Subcutaneous abdominal adipose tissue (tissue), 5 donors: ENCODE results near the gene THBS2.
"Not testable (repeated sequence)": the region's sequence is repeated elsewhere in the genome, so short reads cannot be mapped to it uniquely, and the experiment has no call there.

Experiments
- H3K27ac ChIP-seq: one replicate; pipeline ENCODE4 v1.7.0; 2013; ENCODE audit warnings: low read depth, mild to moderate bottlenecking, inconsistent platforms, low read length, moderate library complexity
- H3K27me3 ChIP-seq, 5 donors: one replicate each; pipeline ENCODE4 v1.7.0; 2013; ENCODE audit warnings: low read length in 5 of 5, inconsistent platforms in 1 of 5; ENCODE audit not compliant: control insufficient read depth in 5 of 5, insufficient read depth in 4 of 5
- H3K36me3 ChIP-seq, 5 donors: one replicate each; pipeline ENCODE4 v1.7.0; 2013; ENCODE audit warnings: low read length in 5 of 5; ENCODE audit not compliant: control insufficient read depth in 5 of 5, insufficient read depth in 5 of 5
- H3K4me1 ChIP-seq, 5 donors: one replicate each; pipeline ENCODE4 v1.7.0; 2013; ENCODE audit warnings: low read length in 5 of 5, mild to moderate bottlenecking in 3 of 5, moderate library complexity in 1 of 5; ENCODE audit not compliant: control insufficient read depth in 5 of 5, insufficient read depth in 5 of 5
- H3K4me3 ChIP-seq, 5 donors: one replicate each; pipeline ENCODE4 v1.7.0; 2013; ENCODE audit warnings: low read length in 5 of 5, low read depth in 1 of 5
- H3K9ac ChIP-seq, 5 donors: one replicate each; pipeline ENCODE4 v1.7.0; 2013; ENCODE audit warnings: low read length in 5 of 5, mild to moderate bottlenecking in 4 of 5, moderate library complexity in 3 of 5
- H3K9me3 ChIP-seq, 5 donors: one replicate each; pipeline ENCODE4 v1.7.0; 2013; ENCODE audit warnings: low read length in 5 of 5; ENCODE audit not compliant: control insufficient read depth in 5 of 5
- donor health status: healthy.
- donor health status: healthy.
- donor health status: healthy.
- donor health status: healthy.
- donor health status: healthy.

Gene THBS2

GRCh38 chr6:169253337-169254238, at the start of gene THBS2:
THBS2 (minus strand) TSS chr6:169253846; CDS start chr6:169250784, 3,062 bp downstream.
- Histone ChIP-seq H3K27me3 (peaks cover 19 to 51% (median 26%) of the 10 kb centered on the region in 5 donors), H3K27ac (peak within 1 kb of the TSS; percentile 52), H3K4me3 (peak within 1 kb of the TSS; percentile 43 to 66 (median 57)), H3K9me3 (peaks cover 0 to 4% (median 0%) of the 10 kb centered on the region in 5 donors), H3K9ac (peak within 1 kb of the TSS in 1 of 5 donors; percentile 2), H3K4me1 (peaks cover 0 to 17% (median 15%) of the 10 kb centered on the region in 5 donors), H3K36me3 (peaks cover 0 to 3% (median under 1%) of the 10 kb centered on the region in 5 donors)

GRCh38 chr6:169302716-169303115, 49.1 kb upstream of the THBS2 start:
- H3K27ac ChIP-seq, result no peak overlapping the region
- H3K27me3 ChIP-seq, result no peaks in the 10 kb centered on the region
- H3K36me3 ChIP-seq, result no peaks in the 10 kb centered on the region
- peaks cover 0 to 3% (median 0%) of the 10 kb centered on the region in 5 donors for H3K9me3 ChIP-seq
- H3K4me1 ChIP-seq, result no peaks in the 10 kb centered on the region
- no peak overlapping the region for H3K9ac ChIP-seq
- no peak overlapping the region for H3K4me3 ChIP-seq

GRCh38 chr6:169302255-169302654, 48.6 kb upstream of the THBS2 start:
- H3K27ac ChIP-seq, result no peak overlapping the region
- H3K4me3 ChIP-seq, result no peak overlapping the region
- no peak overlapping the region for H3K9ac ChIP-seq
- peaks cover 0 to 3% (median 0%) of the 10 kb centered on the region in 5 donors for H3K9me3 ChIP-seq
- H3K4me1 ChIP-seq, result no peaks in the 10 kb centered on the region
- H3K27me3 ChIP-seq, result no peaks in the 10 kb centered on the region
- H3K36me3 ChIP-seq, result no peaks in the 10 kb centered on the region

GRCh38 chr6:169300916-169301315, 47.3 kb upstream of the THBS2 start:
- no peaks in the 10 kb centered on the region for H3K36me3 ChIP-seq
- H3K27me3 ChIP-seq, result no peaks in the 10 kb centered on the region
- no peak overlapping the region for H3K27ac ChIP-seq
- H3K9me3 ChIP-seq, result peaks cover 0 to 3% (median 0%) of the 10 kb centered on the region in 5 donors
- H3K9ac ChIP-seq, result no peak overlapping the region
- no peak overlapping the region for H3K4me3 ChIP-seq
- H3K4me1 ChIP-seq, result peaks cover 0 to 8% (median 0%) of the 10 kb centered on the region in 5 donors

- H3K36me3 ChIP-seq, H3K9me3 ChIP-seq, H3K9ac ChIP-seq, H3K27ac ChIP-seq, H3K27me3 ChIP-seq, H3K4me1 ChIP-seq, H3K4me3 ChIP-seq: not testable (repeated sequence)
Observed at GRCh38 chr6:169298626-169299025, 45.0 kb upstream of the THBS2 start.

- Histone ChIP-seq H3K36me3 (no peaks in the 10 kb centered on the region), H3K9me3 (no peaks in the 10 kb centered on the region), H3K9ac (no peak overlapping the region), H3K27me3 (no peaks in the 10 kb centered on the region), H3K27ac (no peak overlapping the region), H3K4me1 (peaks cover 0 to 17% (median 3%) of the 10 kb centered on the region in 5 donors), H3K4me3 (no peak overlapping the region)
Observed at GRCh38 chr6:169296622-169297021, 43.0 kb upstream of the THBS2 start.

- H3K9ac ChIP-seq, result no peak overlapping the region
- no peaks in the 10 kb centered on the region for H3K36me3 ChIP-seq
- no peak overlapping the region for H3K27ac ChIP-seq
- no peak overlapping the region for H3K4me3 ChIP-seq
- peaks cover 0 to 17% (median 3%) of the 10 kb centered on the region in 5 donors for H3K4me1 ChIP-seq
- H3K9me3 ChIP-seq, result no peaks in the 10 kb centered on the region
- H3K27me3 ChIP-seq, result no peaks in the 10 kb centered on the region
Observed at GRCh38 chr6:169296170-169296569, 42.5 kb upstream of the THBS2 start.

GRCh38 chr6:169293196-169293595, 39.5 kb upstream of the THBS2 start:
- Histone ChIP-seq H3K9me3 (no peaks in the 10 kb centered on the region), H3K9ac (no peak overlapping the region), H3K27me3 (no peaks in the 10 kb centered on the region), H3K36me3 (no peaks in the 10 kb centered on the region), H3K4me3 (no peak overlapping the region), H3K4me1 (peaks cover 0 to 41% (median 19%) of the 10 kb centered on the region in 5 donors), H3K27ac (no peak overlapping the region)

GRCh38 chr6:169292338-169293124, 38.9 kb upstream of the THBS2 start:
- H3K27me3 ChIP-seq, result no peaks in the 10 kb centered on the region
- no peak overlapping the region for H3K27ac ChIP-seq
- H3K4me1 ChIP-seq, result peaks cover 0 to 45% (median 21%) of the 10 kb centered on the region in 5 donors
- no peak overlapping the region for H3K9ac ChIP-seq
- H3K9me3 ChIP-seq, result no peaks in the 10 kb centered on the region
- no peaks in the 10 kb centered on the region for H3K36me3 ChIP-seq
- H3K4me3 ChIP-seq, result no peak overlapping the region
